Smooth muscle cell (in vitro differentiated cells): ENCODE data around the gene RET. TPM values are rescaled to one million over a fixed set of nuclear protein-coding genes. Genes with fewer than 3 reads are reported as not detected.

ENCODE experiments used
- DNase-seq: peaks from one replicate; lab custom pipeline; 2025; ENCODE audit not compliant: unreplicated experiment; lab: John Stamatoyannopoulos, UW
- H2AFZ ChIP-seq: fragments of 200-600 bp; sonication (generic); 2 replicates; pipeline ENCODE4 v1.6.0; 2016; ENCODE audit warnings: antibody characterized with exemption, low read depth, mild to moderate bottlenecking
- H3F3A ChIP-seq: fragments of 200-600 bp; sonication (generic); 2 replicates; pipeline ENCODE4 v1.6.0; 2017; ENCODE audit warnings: antibody characterized with exemption, low read depth
- H3K27ac ChIP-seq: fragments of 200-600 bp; sonication (generic); 2 replicates; pipeline ENCODE4 v1.5.1; 2016; ENCODE audit warnings: low read depth, mild to moderate bottlenecking
- H3K27me3 ChIP-seq: fragments of 200-600 bp; sonication (generic); 2 replicates; pipeline ENCODE4 v1.6.1; 2016; ENCODE audit warnings: low read depth, mild to moderate bottlenecking
- H3K36me3 ChIP-seq: fragments of 200-600 bp; sonication (generic); 2 replicates; pipeline ENCODE4 v1.5.1; 2016; ENCODE audit warnings: low read depth
- H3K4me1 ChIP-seq: fragments of 200-600 bp; sonication (generic); 2 replicates; pipeline ENCODE4 v1.5.1; 2016; ENCODE audit warnings: low read depth
- H3K4me2 ChIP-seq: fragments of 200-600 bp; sonication (generic); 2 replicates; pipeline ENCODE4 v1.6.0; 2016; ENCODE audit warnings: mild to moderate bottlenecking
- H3K4me3 ChIP-seq: fragments of 200-600 bp; sonication (generic); 2 replicates; pipeline ENCODE4 v1.5.1; 2016; ENCODE audit warnings: mild to moderate bottlenecking
- H3K79me2 ChIP-seq: fragments of 200-600 bp; sonication (generic); 2 replicates; pipeline ENCODE4 v1.6.0; 2016; ENCODE audit warnings: low read depth, mild to moderate bottlenecking
- H3K9ac ChIP-seq: fragments of 200-600 bp; sonication (generic); 2 replicates; pipeline ENCODE4 v1.6.0; 2016; ENCODE audit warnings: low read depth
- H3K9me3 ChIP-seq: fragments of 200-600 bp; sonication (generic); replicated peaks from 2 replicates; pipeline ENCODE4 v1.5.1; 2016; ENCODE audit warnings: low read depth
- H4K20me1 ChIP-seq: fragments of 200-600 bp; sonication (generic); 2 replicates; pipeline ENCODE4 v1.6.0; 2016; ENCODE audit warnings: low read depth
- WGBS: methylation state at CpG from one replicate; pipeline ENCODE4 v1.1.7; 2016; ENCODE audit warnings: low lambda C conversion rate; 5-methylcytosine and 5-hydroxymethylcytosine counted together
- polyA plus RNA-seq: library from polyadenylated mRNA; unstranded; fragments of >200 nt; fragmentation: Nextera tagmentation; extraction: Ambion mirVana; gene quantifications from 2 replicates; pipeline ENCODE4 v1.2.1, GENCODE V29; 2016
- total RNA-seq: library from RNA; depleted of rRNA; stranded (reverse); fragments of >200 nt; gene quantifications from 2 replicates; pipeline ENCODE4 v1.2.3, GENCODE V29; 2014
- TF ChIP-seq, protein P1 (sequence below): fragments of 200-600 bp; sonication (generic); IDR thresholded peaks from 2 replicates; pipeline ENCODE4 v1.5.1; 2017; ENCODE audit warnings: borderline replicate concordance, mild to moderate bottlenecking, antibody characterized with exemption; ENCODE audit not compliant: insufficient read depth, poor library complexity, severe bottlenecking

Gene RET
- total and polyA plus RNA-seq, 2 experiments from 2014 or later = 0.70 to 0.94 TPM

- Histone ChIP-seq H3F3A (peaks cover 10% of the 10 kb centered on the region), H3K4me3 (peak overlapping the region; percentile 99), H3K4me1 (peaks cover 16% of the 10 kb centered on the region), H3K4me2 (peak overlapping the region; percentile 99), H4K20me1 (peaks cover 30% of the 10 kb centered on the region), H3K27ac (peak overlapping the region; percentile 99), H3K9me3 (no peaks in the 10 kb centered on the region), H3K27me3 (no peaks in the 10 kb centered on the region), H3K9ac (peak overlapping the region; percentile 98), H3K79me2 (peaks cover 51% of the 10 kb centered on the region), H2AFZ (peak overlapping the region; percentile 88), H3K36me3 (no peaks in the 10 kb centered on the region)
- TF ChIP-seq, protein P1, sequence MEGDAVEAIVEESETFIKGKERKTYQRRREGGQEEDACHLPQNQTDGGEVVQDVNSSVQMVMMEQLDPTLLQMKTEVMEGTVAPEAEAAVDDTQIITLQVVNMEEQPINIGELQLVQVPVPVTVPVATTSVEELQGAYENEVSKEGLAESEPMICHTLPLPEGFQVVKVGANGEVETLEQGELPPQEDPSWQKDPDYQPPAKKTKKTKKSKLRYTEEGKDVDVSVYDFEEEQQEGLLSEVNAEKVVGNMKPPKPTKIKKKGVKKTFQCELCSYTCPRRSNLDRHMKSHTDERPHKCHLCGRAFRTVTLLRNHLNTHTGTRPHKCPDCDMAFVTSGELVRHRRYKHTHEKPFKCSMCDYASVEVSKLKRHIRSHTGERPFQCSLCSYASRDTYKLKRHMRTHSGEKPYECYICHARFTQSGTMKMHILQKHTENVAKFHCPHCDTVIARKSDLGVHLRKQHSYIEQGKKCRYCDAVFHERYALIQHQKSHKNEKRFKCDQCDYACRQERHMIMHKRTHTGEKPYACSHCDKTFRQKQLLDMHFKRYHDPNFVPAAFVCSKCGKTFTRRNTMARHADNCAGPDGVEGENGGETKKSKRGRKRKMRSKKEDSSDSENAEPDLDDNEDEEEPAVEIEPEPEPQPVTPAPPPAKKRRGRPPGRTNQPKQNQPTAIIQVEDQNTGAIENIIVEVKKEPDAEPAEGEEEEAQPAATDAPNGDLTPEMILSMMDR = no peak
- DNase-seq = no peak
- WGBS = 44% methylated on average over 27 of the region's 27 CpGs
Observed at GRCh38 chr10:43136995-43137716, 60.3 kb downstream of the RET start.

DNA sequence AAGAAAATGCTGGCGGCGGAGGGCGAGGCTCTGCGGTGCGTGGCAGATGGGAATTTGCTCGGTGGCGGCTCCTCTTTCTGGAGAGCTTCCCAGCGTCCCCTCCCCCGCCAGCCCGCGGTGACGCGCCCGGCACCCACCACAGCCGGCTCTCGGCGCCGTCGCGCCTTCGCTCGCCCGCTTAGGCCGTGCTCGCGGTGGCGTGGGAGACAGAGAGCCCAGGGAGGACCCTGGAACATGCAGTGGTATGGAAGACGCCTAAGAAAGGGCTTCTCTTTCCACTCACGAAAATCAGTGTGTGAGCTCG, 60.8 kb downstream of the RET start:
- TF ChIP-seq, protein P1 = no peak
- DNase-seq = no peak
- Histone ChIP-seq H3K4me1 (peaks cover 16% of the 10 kb centered on the region), H3K79me2 (peaks cover 56% of the 10 kb centered on the region), H2AFZ (peak overlapping the region; percentile 88), H3K36me3 (no peaks in the 10 kb centered on the region), H3K4me2 (peak overlapping the region; percentile 99), H3K4me3 (peak overlapping the region; percentile 99), H3F3A (peaks cover 10% of the 10 kb centered on the region), H3K9me3 (no peaks in the 10 kb centered on the region), H3K9ac (peak overlapping the region; percentile 98), H4K20me1 (peaks cover 35% of the 10 kb centered on the region), H3K27me3 (no peaks in the 10 kb centered on the region), H3K27ac (peak overlapping the region; percentile 99)
- WGBS = under 1% methylated on average over 28 of the region's 30 CpGs

GRCh38 chr10:43138021-43138756, 61.3 kb downstream of the RET start, which contains the start of gene CSGALNACT2:
CSGALNACT2 (plus strand) TSS chr10:43138445; CDS start chr10:43155150, 16,705 bp downstream.
- WGBS = under 1% methylated on average over 78 of the region's 93 CpGs
- H3K9me3 ChIP-seq = no peaks in the 10 kb centered on the region
- peak within 1 kb of the TSS; percentile 88 for H2AFZ ChIP-seq
- H3K79me2 ChIP-seq = peaks cover 61% of the 10 kb centered on the region
- H3K9ac ChIP-seq = peak within 1 kb of the TSS; percentile 98
- H3F3A ChIP-seq = peaks cover 10% of the 10 kb centered on the region
- H3K27me3 ChIP-seq = no peaks in the 10 kb centered on the region
- H3K4me1 ChIP-seq = peaks cover 16% of the 10 kb centered on the region
- H3K27ac ChIP-seq = peak within 1 kb of the TSS; percentile 99
- H3K4me2 ChIP-seq = peak within 1 kb of the TSS; percentile 99
- H3K36me3 ChIP-seq = no peaks in the 10 kb centered on the region
- peaks cover 41% of the 10 kb centered on the region for H4K20me1 ChIP-seq
- peak within 1 kb of the TSS; percentile 99 for H3K4me3 ChIP-seq
- DNase-seq = peak; percentile 53
- TF ChIP-seq, protein P1 = no peak
